Heart left ventricle (tissue), 16 donors: Measurements from ENCODE around the gene SCAI. TPM values are rescaled to one million over a fixed set of nuclear protein-coding genes. Genes with fewer than 3 reads are reported as not detected.
"Not testable (repeated sequence)": the region's sequence is repeated elsewhere in the genome, so short reads cannot be mapped to it uniquely, and the experiment has no call there.

Experiments
- ATAC-seq, 4 donors: fragments of 200-7000 bp; cut with Tn5 transposase; one replicate each; pipeline ENCODE4 v1.9.1; 2020 to 2022; ENCODE audit warnings: moderate library complexity in 4 of 4, mild to moderate bottlenecking in 3 of 4, moderate number of reproducible peaks in 1 of 4
- DNase-seq, 5 donors: peaks; one replicate each; pipeline ENCODE4 v3.0.0-alpha.2; 2020
- H3K27ac ChIP-seq, 12 donors: fragments of 200-600 bp; sonication (generic) in 4 of 12; one replicate each; pipeline versions ENCODE4 v1.5.0 to v1.8.0; 2016 to 2022; ENCODE audit warnings: mild to moderate bottlenecking in 2 of 12
- H3K27me3 ChIP-seq, 9 donors: fragments of 200-600 bp; sonication (generic) in 2 of 9; one replicate each; pipeline versions ENCODE4 v1.5.1 to v1.8.0; 2016 to 2022; ENCODE audit warnings: mild to moderate bottlenecking in 3 of 9
- H3K36me3 ChIP-seq, 9 donors: fragments of 200-600 bp; sonication (generic) in 2 of 9; one replicate each; pipeline versions ENCODE4 v1.5.0 to v1.8.0; 2018 to 2022; ENCODE audit warnings: mild to moderate bottlenecking in 2 of 9
- H3K4me1 ChIP-seq, 12 donors: fragments of 200-600 bp; sonication (generic) in 4 of 12; one replicate each; pipeline versions ENCODE4 v1.5.0 to v1.8.0; 2016 to 2022; ENCODE audit warnings: mild to moderate bottlenecking in 3 of 12
- H3K4me3 ChIP-seq, 12 donors: fragments of 200-600 bp; sonication (generic) in 4 of 12; one replicate each; pipeline versions ENCODE4 v1.5.0 to v1.8.0; 2017 to 2022; ENCODE audit warnings: mild to moderate bottlenecking in 9 of 12, moderate library complexity in 4 of 12
- H3K9me3 ChIP-seq, 12 donors: fragments of 200-600 bp; sonication (generic) in 4 of 12; one replicate each; pipeline versions ENCODE4 v1.5.0 to v1.8.0; 2016 to 2022; ENCODE audit warnings: mild to moderate bottlenecking in 1 of 12
- POLR2A ChIP-seq, 2 donors: fragments of 450-650 bp; IDR thresholded peaks; one replicate each; pipeline ENCODE4 v1.6.1; 2017; ENCODE audit warnings: antibody characterized with exemption in 2 of 2, mild to moderate bottlenecking in 2 of 2, moderate library complexity in 2 of 2
- WGBS, 4 donors: extraction: QIAGEN DNeasy Blood & Tissue Kit in 2 of 4; methylation state at CpG; one replicate each; pipeline versions ENCODE4 v1.1.5 to v1.1.7; 2013 to 2018; 5-methylcytosine and 5-hydroxymethylcytosine counted together
- intact Hi-C, 10 donors: fragments of 100-400 bp; cut with DNase I; formaldehyde crosslinking; loops; one replicate each; pipeline versions ENCODE4 v1.11.1 to v1.14.2; 2022
- polyA plus RNA-seq, 2 donors: library from polyadenylated mRNA; stranded (reverse); fragments of 200-250 nt; gene quantifications; one replicate each; pipeline ENCODE4 v1.2.3, GENCODE V29; 2013
- total RNA-seq, 9 donors: library from RNA; depleted of rRNA in 2 of 9; stranded (reverse); fragments of >200 nt in 2 of 9; fragmentation: NEBNext Ultra II Directional in 3 of 9; extraction: Animal tissue kit (Norgen Biotek cat#: 25700) in 3 of 9; gene quantifications; one replicate each; pipeline versions ENCODE4 v1.1.0 to v1.2.4, GENCODE V29; 2016 to 2023
- TF ChIP-seq, protein P1 (sequence below), 12 donors: fragments of 200-600 bp; sonication (generic) in 4 of 12; IDR thresholded peaks; one replicate each; pipeline versions ENCODE4 v1.5.0 to v1.8.0; 2018 to 2022; ENCODE audit warnings: antibody characterized with exemption in 12 of 12, mild to moderate bottlenecking in 5 of 12
- donor health status: ischemic (EF 13 %, LVEDD 7.1; RV severe dilation, severe dysfunction).
- donor health status: healthy with polysubstance abuse.
- donor health status: DM: no; HTN: yes; CAD: no.
- donor health status: DM: no; HTN: no; CAD: no.
- donor health status: ischemic (EF 25% LVEDD 6.9; RV normal size, moderate dysfunction).
- donor health status: ischemic (EF 25% LVEDD 5.7; RV mildly dilated, moderate dysfunction).
- donor health status: healthy.
- donor health status: DM: yes; HTN: yes; CAD: no.
- donor health status: ischemic (EF 35%, LVEDD 5.7; RV mildly dilated, moderate dysfunction).
- donor health status: nonischemic (EF 11% LVEDD 7.7; RV severe dilation, severe dysfunction).
- donor health status: DM: yes; HTN: yes; CAD: no.
- donor health status: PGD.
- donor health status: ischemic (EF 29% LVEDD 5.4; RV normal size, mild dysfunction).
- donor health status: nonischemic (EF 23%, LVEDD 6.1; RV moderate dilation, normal function).

Gene SCAI
- total and polyA plus RNA-seq, 11 donors: 1.4 to 5.3 (median 3.8) TPM

DNA sequence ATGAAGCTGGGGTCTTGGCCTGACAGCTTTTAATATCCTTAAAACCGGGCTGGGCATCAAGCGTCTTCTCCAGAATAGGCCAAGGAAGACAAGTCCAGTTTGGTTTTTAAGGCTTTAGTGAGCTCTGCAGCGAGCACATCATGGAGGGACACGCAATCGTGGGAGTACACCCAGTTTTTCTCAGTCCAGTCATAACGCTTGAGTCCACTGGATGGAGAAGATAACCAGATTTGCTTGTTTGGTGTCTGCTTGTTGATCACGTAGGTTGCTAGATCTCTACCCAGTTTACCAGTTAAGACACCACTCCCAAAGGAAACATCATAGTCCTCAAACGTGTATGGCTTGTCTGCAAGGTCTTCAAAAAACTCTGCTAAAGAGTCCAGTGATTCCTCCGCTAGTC is 175.1 kb downstream of the SCAI start:
- Histone ChIP-seq H3K4me3 (no peak overlapping the region), H3K9me3 (no peaks in the 10 kb centered on the region), H3K36me3 (peaks cover 0 to 40% (median 10%) of the 10 kb centered on the region in 9 donors), H3K27me3 (no peaks in the 10 kb centered on the region), H3K27ac (no peak overlapping the region), H3K4me1 (peaks cover 0 to 17% (median 0%) of the 10 kb centered on the region in 12 donors)
- DNase-seq: no peak
- no peak for ATAC-seq
- intact Hi-C loops: no loop called here
- 87 to 96% (median 92%) methylated on average over 9 of the region's 9 CpGs for WGBS, 4 donors
- TF ChIP-seq POLR2A (IDR thresholded peaks at IDR 0.05): no peak
- TF ChIP-seq, protein P1, sequence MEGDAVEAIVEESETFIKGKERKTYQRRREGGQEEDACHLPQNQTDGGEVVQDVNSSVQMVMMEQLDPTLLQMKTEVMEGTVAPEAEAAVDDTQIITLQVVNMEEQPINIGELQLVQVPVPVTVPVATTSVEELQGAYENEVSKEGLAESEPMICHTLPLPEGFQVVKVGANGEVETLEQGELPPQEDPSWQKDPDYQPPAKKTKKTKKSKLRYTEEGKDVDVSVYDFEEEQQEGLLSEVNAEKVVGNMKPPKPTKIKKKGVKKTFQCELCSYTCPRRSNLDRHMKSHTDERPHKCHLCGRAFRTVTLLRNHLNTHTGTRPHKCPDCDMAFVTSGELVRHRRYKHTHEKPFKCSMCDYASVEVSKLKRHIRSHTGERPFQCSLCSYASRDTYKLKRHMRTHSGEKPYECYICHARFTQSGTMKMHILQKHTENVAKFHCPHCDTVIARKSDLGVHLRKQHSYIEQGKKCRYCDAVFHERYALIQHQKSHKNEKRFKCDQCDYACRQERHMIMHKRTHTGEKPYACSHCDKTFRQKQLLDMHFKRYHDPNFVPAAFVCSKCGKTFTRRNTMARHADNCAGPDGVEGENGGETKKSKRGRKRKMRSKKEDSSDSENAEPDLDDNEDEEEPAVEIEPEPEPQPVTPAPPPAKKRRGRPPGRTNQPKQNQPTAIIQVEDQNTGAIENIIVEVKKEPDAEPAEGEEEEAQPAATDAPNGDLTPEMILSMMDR (IDR thresholded peaks at IDR 0.05): no peak

DNA sequence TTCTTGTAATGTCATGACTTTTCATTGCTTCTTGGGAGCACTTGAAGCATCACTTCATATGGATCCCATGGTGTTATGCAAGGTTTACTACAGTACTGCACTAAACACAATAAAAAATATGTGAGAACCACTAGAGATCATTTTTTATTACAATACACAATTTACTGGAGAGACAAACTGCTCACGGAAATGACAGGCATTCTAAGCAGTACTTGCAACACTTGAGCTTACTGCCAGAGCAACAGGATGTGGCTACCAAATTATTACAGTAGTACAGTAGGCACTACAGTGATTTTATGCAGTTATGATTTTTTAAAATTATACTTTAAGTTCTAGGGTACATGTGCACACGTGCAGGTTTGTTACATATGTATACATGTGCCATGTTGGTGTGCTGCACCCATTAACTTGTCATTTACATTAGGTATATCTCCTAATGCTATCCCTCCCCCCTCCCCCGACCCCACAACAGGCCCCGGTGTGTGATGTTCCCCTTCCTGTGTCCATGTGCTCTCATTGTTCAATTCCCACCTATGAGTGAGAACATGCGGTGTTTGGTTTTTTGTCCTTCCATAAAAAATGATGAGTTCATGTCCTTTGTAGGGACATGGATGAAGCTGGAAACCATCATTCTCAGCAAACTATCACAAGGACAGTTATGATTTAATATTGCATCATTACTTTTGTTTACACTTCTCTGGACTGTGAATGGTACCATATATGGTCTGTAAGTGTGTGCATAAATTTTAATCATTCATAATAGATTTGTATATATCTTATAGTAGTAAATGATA is 177.4 kb downstream of the SCAI start:
- H3K4me1 ChIP-seq: peaks cover 0 to 17% (median 0%) of the 10 kb centered on the region in 12 donors
- H3K27me3 ChIP-seq, ATAC-seq, intact Hi-C loops, H3K4me3 ChIP-seq, DNase-seq, H3K9me3 ChIP-seq: not testable (repeated sequence)
- WGBS, 4 donors: 81 to 85% (median 82%) methylated on average over 5 of the region's 5 CpGs
- peak overlapping the region in 1 of 12 donors; percentile 67 for H3K27ac ChIP-seq
- H3K36me3 ChIP-seq: peaks cover 0 to 32% (median 7%) of the 10 kb centered on the region in 9 donors

DNA sequence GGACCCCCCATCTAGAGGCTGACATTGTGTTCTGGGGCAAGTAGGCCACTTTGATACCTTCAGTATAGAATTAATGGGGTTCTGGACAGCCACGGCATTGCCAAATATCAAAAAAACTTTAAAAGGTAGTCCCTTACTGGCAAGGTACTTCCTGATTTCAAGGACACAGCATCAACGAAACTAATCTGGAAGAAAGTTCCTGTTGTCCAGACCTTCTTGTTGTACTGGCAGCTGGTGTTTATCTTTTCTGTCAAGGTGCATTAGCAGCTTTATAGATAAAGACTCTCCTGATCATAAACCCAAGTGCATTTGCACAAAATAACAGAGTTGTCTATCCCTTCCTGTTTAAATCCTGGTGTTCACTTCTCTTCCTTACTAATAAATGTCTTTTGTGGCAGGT is 178.7 kb downstream of the SCAI start:
- DNase-seq (no peak), ATAC-seq (no peak)
- 71 to 82% (median 72%) methylated on average over 2 of the region's 2 CpGs for WGBS, 4 donors
- no peaks in the 10 kb centered on the region for H3K9me3 ChIP-seq
- H3K27ac ChIP-seq: no peak overlapping the region
- H3K36me3 ChIP-seq: peaks cover 0 to 19% (median 0%) of the 10 kb centered on the region in 9 donors
- intact Hi-C loops: no loop called here
- TF ChIP-seq POLR2A (IDR thresholded peaks at IDR 0.05): no peak
- TF ChIP-seq, protein P1 (IDR thresholded peaks at IDR 0.05): no peak
- no peaks in the 10 kb centered on the region for H3K27me3 ChIP-seq
- H3K4me3 ChIP-seq: no peak overlapping the region
- peaks cover 0 to 17% (median 0%) of the 10 kb centered on the region in 12 donors for H3K4me1 ChIP-seq

DNA sequence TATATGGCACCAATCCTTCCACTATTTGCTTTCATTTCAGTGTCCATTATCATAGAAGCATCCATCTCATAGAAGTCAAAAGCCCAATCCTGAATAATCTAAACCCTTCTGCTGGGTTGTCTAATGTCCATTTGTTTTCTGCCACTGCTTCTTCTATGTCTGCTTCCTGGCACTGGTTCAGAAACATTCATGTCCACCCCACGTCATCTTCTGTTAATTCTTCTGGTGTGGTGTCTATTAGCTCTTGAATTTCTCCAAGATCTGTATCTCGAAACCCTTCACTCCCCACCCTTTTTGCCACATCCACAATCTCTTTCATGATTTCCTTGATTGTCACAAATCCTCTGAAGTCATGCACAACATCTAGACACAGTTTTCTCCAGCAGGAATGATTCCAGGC is 179.3 kb downstream of the SCAI start:
- no peak for TF ChIP-seq POLR2A (IDR thresholded peaks at IDR 0.05)
- TF ChIP-seq, protein P1 (IDR thresholded peaks at IDR 0.05): no peak
- peaks cover 0 to 14% (median 0%) of the 10 kb centered on the region in 9 donors for H3K36me3 ChIP-seq
- H3K27ac ChIP-seq: no peak overlapping the region
- intact Hi-C loops: no loop called here
- no peak overlapping the region for H3K4me3 ChIP-seq
- DNase-seq (no peak), ATAC-seq (no peak)
- 90 to 95% (median 90%) methylated on average over 2 of the region's 2 CpGs for WGBS, 4 donors
- H3K9me3 ChIP-seq: no peaks in the 10 kb centered on the region
- no peaks in the 10 kb centered on the region for H3K27me3 ChIP-seq
- H3K4me1 ChIP-seq: peaks cover 0 to 17% (median 0%) of the 10 kb centered on the region in 12 donors
